Measurements from ENCODE around the gene PGM2. TPM values are rescaled to one million over a fixed set of nuclear protein-coding genes. Genes with fewer than 3 reads are reported as not detected.

The PGM2 gene
- polyA plus RNA-seq, 1 of the 3 experiments (the other 2 are of a cell fraction) = 12.7 TPM

DNA sequence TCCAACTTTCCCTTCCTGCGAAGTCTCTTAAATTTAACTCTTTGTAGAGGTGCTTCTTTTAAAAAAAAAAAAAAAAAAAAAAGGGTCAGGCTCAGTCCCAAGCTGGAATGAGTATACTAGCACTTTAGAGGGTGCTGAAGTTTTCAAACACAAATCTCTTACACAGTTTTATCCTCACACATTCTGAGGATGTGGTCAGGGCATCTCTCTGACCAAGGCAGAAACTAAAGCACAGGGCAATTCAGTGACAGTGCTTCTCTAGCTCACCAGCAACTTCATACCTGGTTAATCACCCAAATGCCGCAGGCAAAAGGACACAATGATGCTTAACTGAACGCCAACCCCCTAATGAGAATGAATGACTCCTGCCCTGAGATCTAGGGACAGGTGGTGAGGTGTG is 9.8 kb upstream of the PGM2 start:
- Histone ChIP-seq H3K4me3 (ENCODE audit: low read depth in 2 of 2, low read length in 1 of 2) (no peak overlapping the region), H3K27me3 (ENCODE audit: insufficient read depth) (no peaks in the 10 kb centered on the region), H4K20me1 (ENCODE audit: insufficient read depth) (no peaks in the 10 kb centered on the region), H3K9me3 (no peaks in the 10 kb centered on the region), H3K4me2 (no peak overlapping the region), H3K4me1 (ENCODE audit: control insufficient read depth in 1 of 2, insufficient read depth in 2 of 2, low read depth in 1 of 2, low read length in 1 of 2) (no peaks in the 10 kb centered on the region), H3K27ac (ENCODE audit: low read depth in 2 of 2, low read length in 1 of 2) (no peak overlapping the region), H3K79me2 (ENCODE audit: insufficient read depth) (no peaks in the 10 kb centered on the region), H3K9me2 (no peaks in the 10 kb centered on the region), H3K9ac (no peak overlapping the region), H2AFZ (ENCODE audit: low read depth) (no peak overlapping the region), H3F3A (replicated peaks; ENCODE audit: insufficient read depth) (no peaks in the 10 kb centered on the region), H3K36me3 (replicated peaks in 1 of 2; ENCODE audit: control insufficient read depth in 1 of 2, insufficient read depth in 2 of 2, low read length in 1 of 2) (no peaks in the 10 kb centered on the region)
- DNase-seq = no peak
- WGBS (ENCODE audit: low lambda C conversion rate) = 65% methylated on average over 3 of the region's 3 CpGs
- POLR2A ChIA-PET = no interaction called here
- TF ChIP-seq NRF1 (IDR thresholded peaks at IDR 0.05; ENCODE audit: low read depth, low read length) (no peak), CHD2 (IDR thresholded peaks at IDR 0.05; ENCODE audit: low read length, partially characterized antibody) (no peak), RAD21 (IDR thresholded peaks at IDR 0.05; ENCODE audit: low read length) (no peak), RXRA (IDR thresholded peaks at IDR 0.05; ENCODE audit: borderline replicate concordance, low read depth) (no peak), TCF12 (IDR thresholded peaks at IDR 0.05) (no peak), REST (IDR thresholded peaks at IDR 0.05; ENCODE audit: low read depth, low read length) (no peak), PBX3 (IDR thresholded peaks at IDR 0.05) (no peak), SIN3A (IDR thresholded peaks at IDR 0.05; ENCODE audit: borderline replicate concordance, low read depth, low read length) (no peak), TAF1 (IDR thresholded peaks at IDR 0.05; ENCODE audit: borderline replicate concordance, low read depth, low read length) (no peak), FOXJ3 (CRISPR knock-in tag; IDR thresholded peaks at IDR 0.05) (no peak), TEAD4 (IDR thresholded peaks at IDR 0.05; ENCODE audit: borderline replicate concordance, insufficient read depth) (no peak), JUND (IDR thresholded peaks at IDR 0.05) (no peak), EZH2phosphoT487 (IDR thresholded peaks at IDR 0.05; ENCODE audit: borderline replicate concordance, low read depth) (no peak), POLR2AphosphoS5 (IDR thresholded peaks at IDR 0.05; ENCODE audit: low read depth, low read length) (no peak), EP300 (IDR thresholded peaks at IDR 0.05; ENCODE audit: borderline replicate concordance in 1 of 2, low read depth in 1 of 2, low read length in 1 of 2) (no peak), MXI1 (IDR thresholded peaks at IDR 0.05; ENCODE audit: low read depth, low read length) (no peak), ELF1 (IDR thresholded peaks at IDR 0.05) (no peak)
- TF ChIP-seq, protein P1, sequence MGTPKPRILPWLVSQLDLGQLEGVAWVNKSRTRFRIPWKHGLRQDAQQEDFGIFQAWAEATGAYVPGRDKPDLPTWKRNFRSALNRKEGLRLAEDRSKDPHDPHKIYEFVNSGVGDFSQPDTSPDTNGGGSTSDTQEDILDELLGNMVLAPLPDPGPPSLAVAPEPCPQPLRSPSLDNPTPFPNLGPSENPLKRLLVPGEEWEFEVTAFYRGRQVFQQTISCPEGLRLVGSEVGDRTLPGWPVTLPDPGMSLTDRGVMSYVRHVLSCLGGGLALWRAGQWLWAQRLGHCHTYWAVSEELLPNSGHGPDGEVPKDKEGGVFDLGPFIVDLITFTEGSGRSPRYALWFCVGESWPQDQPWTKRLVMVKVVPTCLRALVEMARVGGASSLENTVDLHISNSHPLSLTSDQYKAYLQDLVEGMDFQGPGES (IDR thresholded peaks at IDR 0.05; ENCODE audit: low read depth, low read length) = no peak
- CTCF ChIA-PET = interaction anchor here (1.0 kb wide), 1 partner anchor 9 kb away, joined by 5 read pairs; no protein-coding TSS in a partner anchor

Data from SK-N-SH (cell line).